ENCODE results near the gene KRTAP5-2.

- no peak for TF ChIP-seq POLR2A (IDR thresholded peaks at IDR 0.05; ENCODE audit: low read depth, low read length)
- TF ChIP-seq POLR2AphosphoS5 (IDR thresholded peaks at IDR 0.05; ENCODE audit: low read depth, low read length): no peak
- TF ChIP-seq SPI1 (IDR thresholded peaks at IDR 0.05; ENCODE audit: low read depth, low read length): no peak
- TF ChIP-seq PAX5 (IDR thresholded peaks at IDR 0.05; ENCODE audit: insufficient read depth, low read length, severe bottlenecking): no peak
These were observed 23.2 kb downstream of the KRTAP5-2 start for GRCh38 chr11:1574933-1575242.
